ENCODE data around the gene LDLRAD2.

LDLRAD2 gene

DNA sequence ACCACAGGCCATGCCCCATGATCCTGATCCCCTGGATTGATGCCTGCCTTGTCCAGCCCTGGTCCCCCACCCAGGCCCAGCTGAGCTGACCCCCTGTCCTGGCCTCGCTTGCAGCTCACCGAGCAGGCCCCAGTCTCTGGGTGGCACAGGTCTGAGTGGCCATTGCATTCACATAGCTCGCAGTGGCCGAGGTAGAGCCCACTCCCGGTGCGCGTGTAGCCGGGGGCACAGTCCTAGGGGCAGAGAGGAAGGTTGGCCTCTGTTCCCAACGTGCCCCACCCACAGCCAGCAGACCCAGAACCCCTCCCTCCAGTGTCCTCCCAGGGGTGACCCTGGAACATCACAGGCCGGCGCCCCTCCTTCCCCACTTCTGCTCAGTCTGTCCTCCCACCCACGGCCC is 51.9 kb downstream of the LDLRAD2 start:
- no peak for DNase-seq

DNA sequence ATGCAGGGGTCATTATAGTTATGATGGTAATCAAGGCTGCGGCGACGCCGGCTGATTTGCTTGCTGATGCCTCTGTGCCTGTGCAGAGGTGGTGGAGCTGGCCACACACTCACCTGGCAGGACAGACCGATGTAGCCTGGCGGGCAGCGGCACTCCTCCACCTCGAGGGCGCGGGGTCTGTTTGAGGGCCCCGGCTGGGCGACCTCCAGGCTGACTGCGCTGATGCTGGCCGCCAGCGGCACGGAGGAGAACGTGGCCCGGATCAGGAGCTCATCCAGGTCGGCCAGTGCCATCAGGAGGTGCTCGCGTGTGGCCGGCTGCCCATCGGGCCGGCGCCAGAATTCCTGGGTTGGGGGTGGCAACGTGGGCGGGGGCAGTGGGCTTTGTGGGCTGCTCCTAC is 52.7 kb downstream of the LDLRAD2 start:
- no peak for DNase-seq

DNA sequence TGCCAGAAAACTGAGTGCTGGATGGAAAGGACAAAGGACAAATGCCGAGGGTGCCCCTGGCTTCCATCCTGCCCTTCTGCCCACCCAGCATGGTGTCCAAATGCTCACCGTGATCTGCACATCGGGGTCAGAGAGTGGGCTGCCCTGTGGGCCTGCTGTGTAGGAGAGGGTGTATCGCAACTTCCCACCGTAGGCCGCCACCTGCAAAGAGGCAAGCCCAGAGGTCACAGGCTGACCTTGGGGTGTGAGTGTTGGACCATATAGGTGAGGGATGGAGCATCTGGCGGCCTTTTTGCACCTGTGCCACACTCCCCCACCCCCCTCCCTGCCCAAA is 53.5 kb downstream of the LDLRAD2 start:
- no peak for DNase-seq

DNA sequence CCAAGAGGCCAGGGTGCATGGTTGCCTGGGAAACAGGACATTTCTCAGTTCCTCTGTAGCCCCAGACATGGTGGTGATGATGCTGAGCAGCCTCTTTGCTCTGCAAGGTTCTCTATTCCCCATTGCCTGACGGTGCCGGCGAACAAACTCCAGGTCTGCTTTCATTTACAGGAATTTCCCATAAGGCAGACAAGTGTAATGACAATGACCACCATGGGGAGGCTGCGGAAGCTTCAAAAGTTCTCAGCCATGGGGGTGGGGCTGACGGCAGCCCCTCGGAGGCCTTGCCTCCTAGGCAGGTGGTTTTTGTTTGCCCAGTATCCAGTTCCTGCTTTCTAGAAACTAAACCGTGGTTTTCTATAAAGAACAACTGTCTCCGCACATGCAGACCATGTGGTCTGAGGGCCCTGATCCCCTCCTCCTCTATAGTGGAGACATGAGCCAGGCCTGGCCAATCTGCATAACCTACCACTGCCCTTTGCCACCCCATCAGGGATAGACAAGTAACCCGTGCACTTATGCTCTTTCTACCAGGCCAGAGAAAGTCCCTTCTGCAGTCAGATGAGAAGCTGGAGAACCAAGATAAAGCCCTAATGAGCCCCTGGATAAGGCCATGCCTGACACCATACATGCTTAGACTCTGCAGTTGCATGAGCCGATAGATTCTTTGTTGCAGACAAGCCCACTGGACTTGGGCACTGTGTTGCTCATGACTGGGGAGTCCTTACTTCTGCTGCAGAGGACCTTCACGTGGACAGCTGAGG is 54.1 kb downstream of the LDLRAD2 start:
- no peak for DNase-seq

DNA sequence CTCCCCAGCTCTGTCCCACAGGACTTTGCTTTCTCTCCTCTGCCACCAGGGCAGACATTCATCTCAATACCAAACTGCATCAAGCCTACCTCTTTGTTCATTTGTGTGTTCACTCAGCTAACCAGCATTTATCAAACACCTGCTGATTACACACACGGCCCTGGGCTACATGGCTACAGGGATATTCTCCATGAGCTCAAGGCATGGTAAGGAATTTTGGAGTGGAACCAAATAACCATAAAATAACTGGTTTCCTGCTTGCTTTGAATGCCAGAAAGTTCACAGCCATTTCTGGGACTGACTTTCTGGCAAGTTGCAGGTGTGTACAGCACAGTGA is 54.6 kb downstream of the LDLRAD2 start:
- DNase-seq = no peak

DNA sequence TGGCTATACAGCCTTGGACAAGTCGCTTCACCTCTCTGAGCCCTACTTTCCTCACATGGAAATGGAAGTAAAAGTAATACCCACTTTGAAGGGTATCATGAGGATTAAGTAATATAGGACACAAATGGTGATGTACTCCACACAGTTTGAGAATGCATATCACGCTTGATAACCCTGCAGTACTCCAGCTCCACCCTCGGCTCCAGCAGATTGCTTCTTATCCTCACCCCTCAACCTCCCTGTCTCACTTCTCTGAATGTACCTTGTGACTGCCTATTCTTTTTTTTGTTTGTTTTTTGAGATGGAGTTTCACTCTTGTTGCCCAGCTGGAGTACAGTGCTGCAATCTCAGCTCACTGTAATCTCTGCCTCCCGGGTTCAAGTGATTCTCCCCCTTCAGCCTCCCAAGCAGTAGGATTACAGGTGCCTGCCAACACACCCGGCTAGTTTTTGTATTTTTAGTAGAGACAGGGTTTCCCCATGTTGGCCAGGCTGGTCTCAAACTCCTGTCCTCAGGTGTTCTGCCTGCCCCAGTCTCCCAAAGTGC is 55.5 kb downstream of the LDLRAD2 start:
- no peak for DNase-seq

DNA sequence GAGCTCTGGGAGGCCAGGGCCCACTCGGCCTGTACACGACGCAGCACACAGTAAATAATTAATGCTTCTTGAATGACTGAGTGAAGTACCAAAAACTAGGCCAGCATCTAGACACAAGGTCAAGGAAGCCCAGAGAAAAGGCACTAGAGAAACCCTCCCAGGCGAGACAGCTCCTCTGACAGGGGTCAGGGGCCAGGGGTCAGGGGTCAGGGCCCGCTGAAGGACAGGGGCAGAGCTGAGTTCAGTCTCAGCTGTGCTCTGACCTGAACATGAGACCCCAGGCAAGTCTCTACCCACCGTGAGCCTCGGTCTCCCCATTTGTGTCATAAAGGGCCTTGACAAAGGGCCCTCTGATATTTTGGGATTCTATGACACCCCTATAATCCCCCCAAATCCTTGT is 56.4 kb downstream of the LDLRAD2 start:
- no peak for DNase-seq

DNA sequence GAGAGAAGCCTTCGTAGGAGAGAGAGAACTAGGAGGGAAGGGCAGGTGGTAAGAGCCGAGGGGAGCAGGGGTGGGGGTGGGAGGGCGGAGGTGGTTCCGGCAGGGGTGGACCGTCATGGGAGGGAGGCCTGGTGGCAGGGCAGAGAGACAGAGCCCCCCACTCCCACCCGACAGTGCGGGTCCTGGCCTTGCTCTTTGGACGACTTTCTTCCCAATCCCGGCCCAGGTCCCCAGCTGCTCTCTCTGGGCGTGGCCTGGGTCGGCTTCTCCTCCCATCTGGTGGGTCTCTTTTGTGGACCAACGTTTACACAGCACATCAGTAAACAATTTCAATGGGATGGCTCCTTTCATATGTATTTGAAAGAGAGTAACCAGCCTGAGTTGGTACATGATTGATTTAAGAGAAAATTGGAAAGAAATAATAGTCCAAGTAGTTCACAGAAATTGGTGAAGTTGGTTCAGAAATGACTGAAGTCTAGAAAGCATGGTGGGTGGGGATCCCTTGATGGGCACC is 56.9 kb downstream of the LDLRAD2 start:
- DNase-seq = no peak

DNA sequence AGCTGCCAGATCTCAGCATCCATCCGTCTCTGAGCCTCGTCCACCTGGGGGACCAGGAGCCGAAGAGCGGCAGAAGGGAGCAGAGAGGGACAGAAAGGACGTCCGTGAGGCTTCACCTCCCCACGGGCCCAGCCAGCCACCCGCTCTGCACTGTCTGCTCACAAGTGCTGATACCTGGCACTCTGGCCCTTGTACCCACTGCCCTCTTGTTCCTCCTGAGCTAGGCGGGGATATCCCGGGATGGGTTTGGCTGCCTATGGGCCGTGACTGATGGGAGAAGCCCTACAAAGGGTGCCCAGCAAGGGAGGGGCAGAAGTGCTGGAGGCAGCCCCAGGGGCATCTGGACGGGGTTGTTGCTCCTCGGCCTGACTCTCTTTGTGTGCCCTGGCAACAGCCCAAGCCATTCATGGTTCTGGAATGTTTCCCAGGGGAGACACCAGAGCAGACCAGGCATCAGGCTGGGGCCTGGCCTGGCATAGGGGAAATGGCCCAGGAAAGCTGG is 57.6 kb downstream of the LDLRAD2 start:
- no peak for DNase-seq

DNA sequence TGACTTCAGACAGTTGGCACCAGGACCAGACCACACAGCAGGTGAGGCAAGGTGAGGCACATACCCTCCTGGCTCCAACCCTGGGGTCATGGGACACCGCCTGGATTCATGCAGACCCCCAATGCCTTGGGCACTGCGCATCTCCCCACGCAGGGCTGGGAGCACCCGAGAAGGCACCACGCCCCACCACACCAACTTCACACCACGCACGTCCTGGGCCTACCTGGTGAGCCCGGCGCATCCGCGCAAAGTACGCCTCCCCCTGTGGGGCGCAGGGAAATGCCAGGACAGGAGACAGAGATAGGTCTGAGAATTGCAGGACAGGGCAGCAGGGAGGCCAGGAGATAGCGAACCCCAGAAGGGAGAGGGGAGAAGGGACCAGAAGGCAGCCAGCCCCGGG is 58.5 kb downstream of the LDLRAD2 start:
- no peak for DNase-seq

DNA sequence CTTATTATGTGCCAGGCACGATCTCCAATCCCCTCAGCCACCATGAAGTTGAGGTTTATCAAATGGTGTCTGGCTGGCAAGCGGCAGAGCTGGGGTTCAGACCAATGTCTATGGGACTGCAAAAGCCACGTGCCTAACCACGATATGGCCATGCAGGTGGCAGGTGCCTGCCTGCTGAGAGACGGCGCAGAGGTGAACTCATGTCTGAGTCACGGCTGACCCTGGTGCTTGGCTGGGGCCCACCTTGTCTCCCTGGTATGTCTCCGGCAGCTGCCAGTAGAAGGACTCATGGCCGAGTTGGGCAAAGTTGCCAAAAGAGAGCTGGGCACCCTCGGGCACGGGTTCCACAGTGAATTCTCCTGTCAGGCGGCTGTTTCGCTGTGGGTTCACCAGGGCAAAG is 59.9 kb downstream of the LDLRAD2 start:
- no peak for DNase-seq

DNA sequence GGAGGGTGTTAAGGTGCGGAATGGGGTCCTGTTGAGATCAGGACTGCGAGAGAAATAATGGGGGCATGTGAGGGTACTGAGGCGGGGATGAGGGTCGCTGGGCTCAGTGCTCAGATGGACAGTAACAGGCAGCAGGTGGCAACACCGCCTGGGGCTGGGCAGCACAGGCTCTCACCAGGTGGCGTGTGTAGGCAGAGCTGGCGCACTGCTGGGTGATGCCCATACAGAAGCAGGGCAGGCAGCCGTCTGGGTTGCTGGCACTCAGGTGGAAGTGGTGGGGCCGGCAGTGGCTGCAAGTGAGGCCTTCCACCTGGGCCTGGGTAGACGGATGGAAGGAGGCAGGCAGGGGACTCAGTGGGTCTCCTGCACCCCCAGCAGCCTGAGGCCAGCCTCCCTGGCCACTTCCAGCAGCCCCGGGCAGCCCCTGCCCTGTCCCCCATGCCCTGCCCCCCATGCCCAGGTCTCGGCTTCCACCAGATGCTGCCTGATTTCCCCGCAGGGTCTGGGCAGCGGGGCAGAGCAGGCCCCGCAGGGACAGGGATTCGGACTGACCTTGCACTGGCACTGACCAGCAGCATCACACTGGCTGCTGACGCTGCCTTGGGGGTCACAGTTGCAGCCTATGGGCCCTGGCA is 60.5 kb downstream of the LDLRAD2 start:
- DNase-seq = no peak

DNA sequence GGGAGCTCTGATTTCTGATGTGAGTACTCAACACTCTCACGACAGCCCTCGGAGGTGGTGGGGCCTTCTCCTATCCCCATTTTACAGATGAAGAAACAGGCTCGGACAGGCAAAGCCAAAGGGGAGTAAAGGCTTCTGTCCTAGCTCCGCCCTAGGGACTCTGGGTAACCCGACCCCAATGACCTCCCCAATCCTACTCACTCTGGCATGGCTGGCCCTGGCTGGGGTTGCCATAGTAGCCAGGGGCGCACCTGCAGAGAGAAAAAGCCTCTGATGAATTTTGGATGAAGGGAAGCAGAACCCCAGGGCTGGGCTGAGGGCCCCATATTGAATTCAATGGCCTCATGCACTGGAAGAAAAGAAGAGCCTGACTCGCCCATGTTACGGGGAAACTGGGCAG is 61.1 kb downstream of the LDLRAD2 start:
- no peak for DNase-seq

DNA sequence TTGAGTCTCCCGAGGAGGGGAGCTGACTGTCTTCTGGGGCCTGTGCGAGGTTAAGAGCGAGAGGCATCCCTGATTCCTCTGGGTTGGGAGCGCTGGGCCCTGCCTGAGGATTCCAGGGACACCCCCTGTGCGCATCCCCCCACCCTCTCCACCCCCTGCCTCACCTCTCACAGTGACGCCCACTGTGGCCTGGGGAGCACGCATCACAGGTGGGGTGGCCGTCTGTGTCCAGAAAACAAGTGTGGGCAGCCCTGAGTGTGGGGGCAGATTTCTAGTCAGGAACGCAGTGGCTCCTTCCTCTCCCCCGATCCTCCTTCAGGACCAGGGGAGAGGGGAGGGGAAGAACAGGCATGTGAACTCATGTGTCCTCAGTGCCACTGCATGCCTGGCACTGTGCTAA is 61.7 kb downstream of the LDLRAD2 start:
- no peak for DNase-seq

DNA sequence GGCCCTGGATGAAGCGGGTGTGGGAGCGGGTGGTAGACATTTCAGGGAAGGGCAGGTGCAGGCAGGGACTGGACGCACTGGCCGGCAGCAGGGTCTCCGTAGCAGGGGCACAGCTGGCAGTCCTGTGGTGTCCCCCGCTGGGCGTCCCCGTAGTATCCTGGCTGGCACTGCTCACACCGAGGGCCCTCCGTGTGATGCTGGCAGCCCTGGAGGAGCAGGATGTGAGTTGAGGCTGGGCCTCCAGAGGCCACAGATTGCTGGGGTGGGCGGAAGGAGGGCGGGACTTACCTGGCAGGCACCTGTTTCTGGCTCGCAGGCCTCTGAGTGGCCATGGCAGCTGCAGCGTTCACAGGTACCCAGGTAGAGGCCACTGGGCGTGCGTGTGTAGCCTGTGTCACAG is 62.3 kb downstream of the LDLRAD2 start:
- no peak for DNase-seq

Data from stimulated activated naive CD4-positive, alpha-beta T cell (primary cell).